ENCODE results near the gene ZFYVE27.
"Not testable (repeated sequence)": the region's sequence is repeated elsewhere in the genome, so short reads cannot be mapped to it uniquely, and the experiment has no call there.

Gene ZFYVE27, protein sequence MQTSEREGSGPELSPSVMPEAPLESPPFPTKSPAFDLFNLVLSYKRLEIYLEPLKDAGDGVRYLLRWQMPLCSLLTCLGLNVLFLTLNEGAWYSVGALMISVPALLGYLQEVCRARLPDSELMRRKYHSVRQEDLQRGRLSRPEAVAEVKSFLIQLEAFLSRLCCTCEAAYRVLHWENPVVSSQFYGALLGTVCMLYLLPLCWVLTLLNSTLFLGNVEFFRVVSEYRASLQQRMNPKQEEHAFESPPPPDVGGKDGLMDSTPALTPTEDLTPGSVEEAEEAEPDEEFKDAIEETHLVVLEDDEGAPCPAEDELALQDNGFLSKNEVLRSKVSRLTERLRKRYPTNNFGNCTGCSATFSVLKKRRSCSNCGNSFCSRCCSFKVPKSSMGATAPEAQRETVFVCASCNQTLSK

DNA sequence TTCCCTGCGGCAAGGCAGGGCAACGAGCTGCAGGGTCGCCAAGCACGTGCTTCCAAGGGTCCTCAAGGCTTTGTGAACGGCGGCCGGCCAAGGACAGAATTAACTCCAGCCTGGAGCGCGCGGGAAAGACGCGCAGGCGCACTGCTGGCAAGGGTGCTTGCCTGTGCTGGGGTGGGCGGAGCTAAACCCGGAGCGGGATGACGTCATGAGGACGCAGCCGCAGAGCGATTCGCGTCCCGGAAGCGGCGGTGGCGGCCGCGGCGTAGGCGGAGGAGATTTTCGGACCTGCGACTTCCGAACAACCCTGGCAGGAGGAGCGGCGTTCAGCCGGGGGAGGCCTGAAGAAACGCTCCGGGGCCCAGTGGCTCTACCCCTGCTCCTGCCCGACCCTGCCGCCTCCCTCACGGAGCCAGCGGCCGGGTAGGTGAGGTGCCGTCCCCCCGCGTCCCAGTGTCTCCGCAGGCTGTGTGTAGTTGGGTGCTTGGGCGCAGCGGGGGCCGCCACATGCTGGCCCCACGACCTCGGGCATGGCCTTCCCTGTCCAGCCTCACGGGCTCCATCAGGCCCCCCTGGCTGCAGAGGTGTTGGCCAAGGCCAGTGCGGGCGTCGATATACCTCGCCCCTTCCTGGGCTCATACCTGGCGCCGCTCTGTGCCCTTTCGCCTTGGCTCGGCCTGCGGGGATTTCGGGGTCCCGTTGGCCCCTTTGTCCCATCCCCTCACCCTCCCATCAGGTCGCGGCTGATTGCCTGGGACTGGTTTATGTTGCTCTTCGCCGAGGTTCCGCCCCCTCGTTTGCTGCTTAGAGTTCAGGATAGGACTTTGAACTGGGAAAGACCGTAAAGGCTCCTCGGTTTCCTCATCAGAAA is at the start of gene ZFYVE27:
TSS of gene ZFYVE27 (plus strand) at position 227 of the 868 bp plus-strand sequence. CDS start 1,350 bp downstream, outside the sequence.
- peak; percentile 92 for DNase-seq (ENCODE audit: low read depth)

- DNase-seq (ENCODE audit: low read depth) = no peak
These were observed 48.8 kb upstream of the ZFYVE27 start for GRCh38 chr10:97687785-97688781.

GRCh38 chr10:97689559-97690020 is 47.3 kb upstream of the ZFYVE27 start:
- no peak for DNase-seq (ENCODE audit: low read depth)

GRCh38 chr10:97690133-97690532 is 46.8 kb upstream of the ZFYVE27 start:
- DNase-seq (ENCODE audit: low read depth) = no peak

DNA sequence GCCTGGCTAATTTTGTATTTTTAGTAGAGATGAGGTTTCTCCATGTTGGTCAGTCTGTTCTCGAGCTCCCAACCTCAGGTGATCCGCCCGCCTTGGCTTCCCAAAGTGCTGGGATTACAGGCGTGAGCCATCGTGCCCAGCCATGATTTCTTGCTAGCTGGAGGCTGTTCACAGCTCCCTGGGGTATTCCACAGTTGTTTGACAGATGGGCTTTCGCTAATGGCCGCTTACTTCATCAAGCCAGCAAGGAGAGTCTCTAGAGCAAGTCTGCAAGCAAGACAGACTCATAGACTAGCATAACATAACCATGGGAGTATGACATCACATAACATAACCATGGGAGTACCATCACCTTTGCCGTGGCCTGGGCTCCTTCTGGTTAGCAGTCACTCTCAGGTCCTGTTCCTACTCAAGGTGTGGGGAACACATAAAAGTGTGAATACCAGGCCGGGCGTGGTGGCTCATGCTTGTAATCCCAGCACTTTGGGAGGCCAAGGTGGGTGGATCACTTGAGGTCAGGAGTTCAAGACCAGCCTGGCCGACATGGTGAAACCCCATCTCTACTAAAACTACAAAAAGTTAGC is 38.8 kb upstream of the ZFYVE27 start:
- DNase-seq (ENCODE audit: low read depth) = not testable (repeated sequence)

DNA sequence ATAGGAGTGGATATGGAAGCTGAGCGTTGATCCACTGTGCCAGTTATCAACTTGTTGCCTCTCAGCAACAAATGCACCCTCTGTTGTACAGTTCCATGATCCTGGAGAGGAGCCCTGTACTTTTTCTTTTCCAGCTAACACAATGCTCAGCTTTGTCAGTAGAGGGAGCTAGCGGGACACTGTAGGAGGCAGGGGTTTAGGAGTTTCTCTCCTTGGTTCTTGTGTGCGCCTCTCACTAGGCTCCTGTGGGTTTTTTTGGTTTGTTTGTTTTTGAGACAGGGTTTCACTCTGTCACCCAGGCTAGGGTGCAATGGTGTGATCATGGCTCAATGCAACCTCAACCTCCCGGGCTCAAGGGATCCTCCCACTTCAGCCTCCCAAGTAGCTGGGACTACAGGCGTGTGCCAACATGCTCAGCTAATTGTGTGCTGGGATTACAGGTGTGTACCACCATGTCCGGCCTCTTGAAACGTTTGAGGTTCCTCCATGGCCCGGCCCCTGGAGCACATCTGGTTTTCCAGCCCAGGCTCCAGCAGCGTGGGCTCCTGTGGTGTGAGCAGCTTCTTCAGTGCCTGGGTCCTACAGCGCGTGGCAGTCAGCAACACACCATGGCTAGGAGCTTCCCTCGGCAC is 35.4 kb upstream of the ZFYVE27 start:
- no peak for DNase-seq (ENCODE audit: low read depth)

GRCh38 chr10:97703398-97704067 is 33.4 kb upstream of the ZFYVE27 start:
- no peak for DNase-seq (ENCODE audit: low read depth)

DNA sequence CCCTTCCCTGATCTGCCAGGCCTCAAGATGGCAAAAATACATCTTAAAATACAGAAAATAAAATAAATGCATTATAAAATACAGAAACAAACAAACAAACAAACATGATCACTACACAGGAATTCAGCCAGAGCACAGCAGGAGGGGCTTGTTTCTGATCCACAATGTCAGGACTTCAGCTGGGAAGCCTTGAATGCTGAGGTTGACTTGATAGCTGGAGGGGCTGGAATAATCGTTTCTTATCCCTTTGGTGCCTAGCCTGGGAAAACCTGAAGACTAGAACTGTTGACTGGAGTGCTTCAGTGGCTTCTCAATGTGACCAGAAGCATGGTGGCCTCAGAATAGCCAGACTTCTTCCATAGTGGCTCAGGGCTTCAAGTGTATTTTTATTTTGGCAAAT is 32.6 kb upstream of the ZFYVE27 start:
- no peak for DNase-seq (ENCODE audit: low read depth)

GRCh38 chr10:97705006-97705670 is 31.8 kb upstream of the ZFYVE27 start:
- DNase-seq (ENCODE audit: low read depth) = no peak

- DNase-seq (ENCODE audit: low read depth) = no peak
These were observed 29.6 kb upstream of the ZFYVE27 start for GRCh38 chr10:97707134-97707861.

DNA sequence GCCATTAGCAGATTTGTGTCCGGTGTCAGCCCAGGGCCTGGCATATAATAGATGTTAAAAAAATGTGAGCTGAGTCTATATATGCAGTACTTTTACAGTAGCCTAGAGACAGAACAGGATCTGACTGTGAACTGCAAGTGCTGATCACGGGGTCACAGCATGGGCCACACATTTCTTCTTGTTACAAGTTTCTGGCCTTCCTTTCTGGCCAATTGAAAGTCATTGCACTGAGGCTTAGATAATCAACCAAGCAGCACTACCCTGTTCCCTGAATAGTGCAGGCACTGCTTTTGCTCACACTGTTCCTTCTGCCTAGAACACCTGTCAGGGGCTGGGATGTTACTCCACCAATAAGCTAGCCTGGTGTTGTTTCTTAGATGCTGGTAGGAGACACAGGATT is 28.8 kb upstream of the ZFYVE27 start:
- no peak for DNase-seq (ENCODE audit: low read depth)

DNA sequence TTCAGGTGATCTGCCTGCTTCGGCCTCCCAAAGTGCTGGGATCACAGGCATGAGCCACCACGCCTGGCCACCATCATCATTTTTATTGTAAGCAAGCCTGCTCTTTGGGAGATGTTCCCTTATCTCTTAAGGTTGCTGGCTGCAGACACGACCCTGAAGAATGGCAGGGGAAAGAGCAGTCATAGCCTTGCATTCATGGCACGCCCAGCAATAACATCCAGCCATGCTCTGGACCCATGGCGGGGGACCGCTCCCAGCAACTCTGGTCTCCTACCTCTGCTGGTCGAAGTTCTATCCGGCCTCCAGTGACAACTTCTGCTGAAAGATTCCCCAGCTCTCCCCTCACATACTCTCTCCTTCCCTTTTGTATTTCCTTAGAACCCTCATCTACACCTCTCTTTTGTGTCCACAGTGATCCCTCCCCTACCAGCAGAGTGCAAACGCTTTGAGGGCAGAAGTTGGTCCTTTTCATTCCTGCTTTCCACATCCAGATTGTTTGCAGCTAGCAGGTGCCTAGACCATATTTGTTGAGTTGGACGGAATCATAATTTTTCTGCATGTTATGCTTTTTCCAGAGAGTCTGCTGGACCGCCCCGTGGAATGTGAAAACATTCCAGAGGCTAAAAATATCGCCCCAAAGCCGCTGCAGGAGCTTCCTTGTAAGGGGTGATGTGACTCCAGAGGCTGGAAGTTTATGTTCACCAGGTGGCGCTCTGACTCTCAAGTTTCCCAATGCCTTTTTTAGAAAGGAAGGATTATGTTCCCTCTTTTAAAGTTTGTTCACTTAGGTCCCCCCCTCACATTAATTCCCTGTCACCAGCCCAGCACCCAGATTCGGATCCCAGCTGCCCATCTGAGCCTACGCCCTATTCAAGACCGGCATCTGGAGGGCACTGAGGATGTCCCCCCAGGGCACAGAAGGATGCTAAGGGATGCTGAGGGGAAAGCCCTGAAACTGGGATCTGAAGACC is 27.7 kb upstream of the ZFYVE27 start:
- DNase-seq (ENCODE audit: low read depth) = no peak

DNA sequence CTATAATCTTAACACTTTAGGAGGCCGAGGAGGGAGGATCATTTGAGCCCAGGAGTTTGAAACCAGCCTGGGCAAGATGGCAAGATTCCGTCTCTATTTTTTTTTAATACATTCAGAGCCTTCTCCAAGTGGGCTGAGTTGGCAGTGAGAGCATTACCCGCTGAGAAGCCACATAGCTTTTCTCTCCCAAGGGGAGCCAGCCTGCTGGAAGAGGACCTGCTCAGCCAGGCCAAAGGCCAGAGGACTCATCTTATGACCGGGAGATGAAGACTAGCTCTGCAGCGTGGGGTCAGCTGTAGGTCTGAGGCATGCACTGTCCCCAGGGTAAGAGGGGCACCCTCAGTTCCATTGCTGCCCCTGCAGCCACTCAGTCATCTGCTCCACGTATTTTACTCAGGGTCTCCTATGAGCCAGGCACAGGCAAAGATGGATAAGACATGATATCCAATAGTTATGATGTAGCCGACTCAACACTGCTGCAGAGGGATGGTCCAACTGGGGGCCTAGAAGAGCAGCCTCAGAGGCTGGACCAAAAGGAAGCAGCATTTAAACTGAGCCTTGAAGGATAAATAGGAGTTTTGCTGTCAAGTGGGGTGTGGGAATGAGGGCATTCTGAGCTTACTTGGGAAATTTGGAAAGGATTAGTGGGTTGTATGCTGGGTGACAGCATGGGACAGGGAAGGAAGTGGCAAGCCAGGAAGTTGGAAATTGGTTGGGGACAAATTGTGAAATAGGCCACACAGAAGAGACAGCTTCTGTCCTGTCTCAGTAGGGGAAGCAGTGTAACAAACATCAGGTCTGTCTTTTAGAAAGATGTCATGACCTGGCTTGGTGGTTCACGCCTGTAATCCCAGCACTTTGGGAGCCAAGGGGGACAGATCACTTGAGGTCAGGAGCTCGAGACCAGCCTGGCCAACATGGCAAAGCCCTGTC is 25.0 kb upstream of the ZFYVE27 start:
- DNase-seq (ENCODE audit: low read depth) = no peak

- no peak for DNase-seq (ENCODE audit: low read depth)
These were observed 23.5 kb upstream of the ZFYVE27 start, which contains the start of gene MARVELD1 for GRCh38 chr10:97713339-97713825. Gene MARVELD1, plus strand, starts transcription at chr10:97713730. Its CDS starts 147 bp downstream, at chr10:97713877.

DNA sequence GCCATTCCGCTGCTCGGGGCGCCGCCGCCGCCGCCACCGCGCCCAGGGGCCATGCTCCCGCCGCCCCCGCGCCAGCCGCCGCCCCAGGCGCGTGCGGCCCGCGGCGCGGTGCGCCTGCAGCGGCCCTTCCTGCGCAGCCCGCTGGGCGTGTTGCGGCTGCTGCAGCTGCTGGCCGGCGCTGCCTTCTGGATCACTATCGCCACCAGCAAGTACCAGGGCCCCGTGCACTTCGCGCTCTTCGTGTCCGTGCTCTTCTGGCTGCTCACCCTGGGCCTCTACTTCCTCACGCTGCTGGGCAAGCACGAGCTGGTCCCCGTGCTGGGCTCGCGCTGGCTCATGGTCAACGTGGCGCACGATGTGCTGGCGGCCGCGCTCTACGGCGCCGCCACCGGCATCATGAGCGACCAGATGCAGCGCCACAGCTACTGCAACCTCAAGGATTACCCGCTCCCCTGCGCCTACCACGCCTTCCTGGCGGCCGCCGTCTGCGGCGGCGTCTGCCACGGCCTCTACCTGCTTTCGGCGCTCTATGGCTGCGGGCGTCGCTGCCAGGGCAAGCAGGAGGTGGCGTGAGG is 23.0 kb upstream of the ZFYVE27 start:
- DNase-seq (ENCODE audit: low read depth) = no peak

Measured in stimulated activated CD8-positive, alpha-beta memory T cell treated with anti-CD3 and anti-CD28 coated beads, Interleukin-15, amount 100 ng/mL, for 24 hours (primary cell).